Measurements from ENCODE around the gene WSB1. TPM values are rescaled to one million over a fixed set of nuclear protein-coding genes. Genes with fewer than 3 reads are reported as not detected.
A peak's percentile ranks its signal among the peaks of the same experiment; 100 is the strongest.

WSB1 gene
- total and polyA plus RNA-seq, 9 of the 15 experiments (the other 6 are each of a cell fraction or from before 2014, with no cell fraction given), result 22.8 to 229 (median 81.1) TPM

DNA sequence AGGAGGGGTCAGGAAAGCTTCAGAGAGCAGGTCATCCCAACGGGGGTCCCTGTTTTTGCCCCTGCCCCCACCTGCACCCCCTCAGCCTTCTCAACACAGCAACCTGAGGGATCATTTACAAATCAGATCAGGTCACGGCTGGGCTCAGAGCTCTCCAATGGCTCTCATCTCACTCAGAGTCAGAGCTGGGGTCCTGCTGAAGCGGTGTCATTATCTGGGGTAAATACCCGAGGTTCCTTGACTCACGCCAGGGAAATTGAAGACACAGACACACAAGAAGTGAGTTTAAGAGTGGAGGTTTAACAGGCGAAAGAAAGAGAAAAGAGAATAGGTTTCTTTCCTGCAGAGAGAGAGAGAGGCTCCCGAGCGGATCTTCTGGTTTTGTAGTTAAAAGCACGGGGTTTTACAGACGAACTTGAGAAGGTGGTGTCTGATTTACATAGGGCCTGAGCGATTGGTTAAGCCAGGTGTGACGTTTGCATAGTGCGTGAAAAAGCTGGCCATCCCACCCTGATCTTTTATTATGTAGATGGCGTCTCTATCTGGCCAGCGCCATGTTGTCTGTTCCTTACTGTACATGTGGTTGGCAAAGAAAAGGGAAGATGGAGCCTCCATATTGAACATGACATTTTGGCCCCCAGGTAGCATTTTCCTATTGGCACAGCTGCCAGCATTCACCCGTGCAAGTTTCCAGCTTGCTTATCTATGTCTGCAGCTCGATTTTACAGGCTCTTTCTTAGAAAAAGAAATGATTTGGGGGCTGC lies 51.4 kb downstream of the WSB1 start (continued):
- TF ChIP-seq ZNF318 (IDR thresholded peaks at IDR 0.05; ENCODE audit: borderline replicate concordance in 1 of 2, low read depth in 1 of 2) (no peak), NCOR1 (IDR thresholded peaks at IDR 0.05) (peak; percentile 40; the same call in 1 of the 2 replicates), POLR2B (IDR thresholded peaks at IDR 0.05; ENCODE audit: low read depth, partially characterized antibody) (peak; percentile 92), NFE2 (IDR thresholded peaks at IDR 0.05; ENCODE audit: low read depth) (no peak), ZNF121 (CRISPR knock-in tag; conservative IDR thresholded peaks at IDR 0.05) (no peak), ZNF695 (CRISPR knock-in tag; IDR thresholded peaks at IDR 0.05) (no peak)
- TF ChIP-seq, protein P1, sequence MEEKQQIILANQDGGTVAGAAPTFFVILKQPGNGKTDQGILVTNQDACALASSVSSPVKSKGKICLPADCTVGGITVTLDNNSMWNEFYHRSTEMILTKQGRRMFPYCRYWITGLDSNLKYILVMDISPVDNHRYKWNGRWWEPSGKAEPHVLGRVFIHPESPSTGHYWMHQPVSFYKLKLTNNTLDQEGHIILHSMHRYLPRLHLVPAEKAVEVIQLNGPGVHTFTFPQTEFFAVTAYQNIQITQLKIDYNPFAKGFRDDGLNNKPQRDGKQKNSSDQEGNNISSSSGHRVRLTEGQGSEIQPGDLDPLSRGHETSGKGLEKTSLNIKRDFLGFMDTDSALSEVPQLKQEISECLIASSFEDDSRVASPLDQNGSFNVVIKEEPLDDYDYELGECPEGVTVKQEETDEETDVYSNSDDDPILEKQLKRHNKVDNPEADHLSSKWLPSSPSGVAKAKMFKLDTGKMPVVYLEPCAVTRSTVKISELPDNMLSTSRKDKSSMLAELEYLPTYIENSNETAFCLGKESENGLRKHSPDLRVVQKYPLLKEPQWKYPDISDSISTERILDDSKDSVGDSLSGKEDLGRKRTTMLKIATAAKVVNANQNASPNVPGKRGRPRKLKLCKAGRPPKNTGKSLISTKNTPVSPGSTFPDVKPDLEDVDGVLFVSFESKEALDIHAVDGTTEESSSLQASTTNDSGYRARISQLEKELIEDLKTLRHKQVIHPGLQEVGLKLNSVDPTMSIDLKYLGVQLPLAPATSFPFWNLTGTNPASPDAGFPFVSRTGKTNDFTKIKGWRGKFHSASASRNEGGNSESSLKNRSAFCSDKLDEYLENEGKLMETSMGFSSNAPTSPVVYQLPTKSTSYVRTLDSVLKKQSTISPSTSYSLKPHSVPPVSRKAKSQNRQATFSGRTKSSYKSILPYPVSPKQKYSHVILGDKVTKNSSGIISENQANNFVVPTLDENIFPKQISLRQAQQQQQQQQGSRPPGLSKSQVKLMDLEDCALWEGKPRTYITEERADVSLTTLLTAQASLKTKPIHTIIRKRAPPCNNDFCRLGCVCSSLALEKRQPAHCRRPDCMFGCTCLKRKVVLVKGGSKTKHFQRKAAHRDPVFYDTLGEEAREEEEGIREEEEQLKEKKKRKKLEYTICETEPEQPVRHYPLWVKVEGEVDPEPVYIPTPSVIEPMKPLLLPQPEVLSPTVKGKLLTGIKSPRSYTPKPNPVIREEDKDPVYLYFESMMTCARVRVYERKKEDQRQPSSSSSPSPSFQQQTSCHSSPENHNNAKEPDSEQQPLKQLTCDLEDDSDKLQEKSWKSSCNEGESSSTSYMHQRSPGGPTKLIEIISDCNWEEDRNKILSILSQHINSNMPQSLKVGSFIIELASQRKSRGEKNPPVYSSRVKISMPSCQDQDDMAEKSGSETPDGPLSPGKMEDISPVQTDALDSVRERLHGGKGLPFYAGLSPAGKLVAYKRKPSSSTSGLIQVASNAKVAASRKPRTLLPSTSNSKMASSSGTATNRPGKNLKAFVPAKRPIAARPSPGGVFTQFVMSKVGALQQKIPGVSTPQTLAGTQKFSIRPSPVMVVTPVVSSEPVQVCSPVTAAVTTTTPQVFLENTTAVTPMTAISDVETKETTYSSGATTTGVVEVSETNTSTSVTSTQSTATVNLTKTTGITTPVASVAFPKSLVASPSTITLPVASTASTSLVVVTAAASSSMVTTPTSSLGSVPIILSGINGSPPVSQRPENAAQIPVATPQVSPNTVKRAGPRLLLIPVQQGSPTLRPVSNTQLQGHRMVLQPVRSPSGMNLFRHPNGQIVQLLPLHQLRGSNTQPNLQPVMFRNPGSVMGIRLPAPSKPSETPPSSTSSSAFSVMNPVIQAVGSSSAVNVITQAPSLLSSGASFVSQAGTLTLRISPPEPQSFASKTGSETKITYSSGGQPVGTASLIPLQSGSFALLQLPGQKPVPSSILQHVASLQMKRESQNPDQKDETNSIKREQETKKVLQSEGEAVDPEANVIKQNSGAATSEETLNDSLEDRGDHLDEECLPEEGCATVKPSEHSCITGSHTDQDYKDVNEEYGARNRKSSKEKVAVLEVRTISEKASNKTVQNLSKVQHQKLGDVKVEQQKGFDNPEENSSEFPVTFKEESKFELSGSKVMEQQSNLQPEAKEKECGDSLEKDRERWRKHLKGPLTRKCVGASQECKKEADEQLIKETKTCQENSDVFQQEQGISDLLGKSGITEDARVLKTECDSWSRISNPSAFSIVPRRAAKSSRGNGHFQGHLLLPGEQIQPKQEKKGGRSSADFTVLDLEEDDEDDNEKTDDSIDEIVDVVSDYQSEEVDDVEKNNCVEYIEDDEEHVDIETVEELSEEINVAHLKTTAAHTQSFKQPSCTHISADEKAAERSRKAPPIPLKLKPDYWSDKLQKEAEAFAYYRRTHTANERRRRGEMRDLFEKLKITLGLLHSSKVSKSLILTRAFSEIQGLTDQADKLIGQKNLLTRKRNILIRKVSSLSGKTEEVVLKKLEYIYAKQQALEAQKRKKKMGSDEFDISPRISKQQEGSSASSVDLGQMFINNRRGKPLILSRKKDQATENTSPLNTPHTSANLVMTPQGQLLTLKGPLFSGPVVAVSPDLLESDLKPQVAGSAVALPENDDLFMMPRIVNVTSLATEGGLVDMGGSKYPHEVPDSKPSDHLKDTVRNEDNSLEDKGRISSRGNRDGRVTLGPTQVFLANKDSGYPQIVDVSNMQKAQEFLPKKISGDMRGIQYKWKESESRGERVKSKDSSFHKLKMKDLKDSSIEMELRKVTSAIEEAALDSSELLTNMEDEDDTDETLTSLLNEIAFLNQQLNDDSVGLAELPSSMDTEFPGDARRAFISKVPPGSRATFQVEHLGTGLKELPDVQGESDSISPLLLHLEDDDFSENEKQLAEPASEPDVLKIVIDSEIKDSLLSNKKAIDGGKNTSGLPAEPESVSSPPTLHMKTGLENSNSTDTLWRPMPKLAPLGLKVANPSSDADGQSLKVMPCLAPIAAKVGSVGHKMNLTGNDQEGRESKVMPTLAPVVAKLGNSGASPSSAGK (IDR thresholded peaks at IDR 0.05), result peak; percentile 76
